HepG2 (cell line): ENCODE data around the gene UPK1A. TPM values are rescaled to one million over a fixed set of nuclear protein-coding genes. Genes with fewer than 3 reads are reported as not detected.

Experiments
- HDAC1 ChIP-seq: sonication (generic); formaldehyde crosslinking; IDR thresholded peaks from 2 replicates; pipeline ENCODE4 v1.5.1; 2020; ENCODE audit warnings: mild to moderate bottlenecking, missing genetic modification reagents
- SAFB2 ChIP-seq: sonication (generic); formaldehyde crosslinking; IDR thresholded peaks from 2 replicates; pipeline ENCODE4 v1.5.1; 2020; ENCODE audit warnings: missing genetic modification reagents, low read depth, mild to moderate bottlenecking, borderline replicate concordance
- ZFX ChIP-seq: sonication (generic); formaldehyde crosslinking; IDR thresholded peaks from 2 replicates; pipeline ENCODE4 v1.4.0; 2020; ENCODE audit warnings: mild to moderate bottlenecking, low read depth, missing genetic modification reagents, moderate library complexity
- ZNF703 ChIP-seq: sonication (generic); formaldehyde crosslinking; IDR thresholded peaks from 2 replicates; pipeline ENCODE4 v1.5.1; 2020; ENCODE audit warnings: missing genetic modification reagents, mild to moderate bottlenecking, moderate library complexity, borderline replicate concordance
- ZNF883 ChIP-seq: sonication (generic); formaldehyde crosslinking; IDR thresholded peaks from 2 replicates; pipeline ENCODE4 v1.5.1; 2020; ENCODE audit warnings: mild to moderate bottlenecking, missing genetic modification reagents; ENCODE audit errors: not compliant biosample characterization
- polyA plus RNA-seq, 8 experiments: library from polyadenylated mRNA; depleted of rRNA in 3 of 8; stranded (reverse) in 7 of 8; unstranded in 1 of 8; fragments of >200 nt; fragmentation: Illumina TruSeq in 4 of 8; extraction: Trizol in 4 of 8; gene quantifications; 2 replicates each; pipeline versions ENCODE4 v1.2.1 to v1.2.3, GENCODE V29; 2011 to 2016; ENCODE audit warnings: low read depth in 4 of 8, missing spikeins in 1 of 8, mixed read lengths in 1 of 8; ENCODE audit not compliant: insufficient read depth in 1 of 8
- total RNA-seq, 5 experiments: library from RNA; depleted of rRNA; stranded (reverse); fragments of >200 nt; fragmentation: Illumina TruSeq; extraction: Trizol; gene quantifications; 2 replicates each; pipeline ENCODE4 v1.2.3, GENCODE V29; 2016; ENCODE audit warnings: low read depth in 1 of 5
- TF ChIP-seq, protein P1 (sequence below): sonication (generic); formaldehyde crosslinking; IDR thresholded peaks from 2 replicates; pipeline ENCODE4 v1.5.1; 2020; ENCODE audit warnings: missing genetic modification reagents, mild to moderate bottlenecking, borderline replicate concordance
- TF ChIP-seq, protein P2 (sequence below): sonication (generic); formaldehyde crosslinking; IDR thresholded peaks from 2 replicates; pipeline ENCODE4 v1.5.1; 2020; ENCODE audit warnings: mild to moderate bottlenecking, missing genetic modification reagents, moderate library complexity
- TF ChIP-seq, protein P3 (sequence below): sonication (generic); formaldehyde crosslinking; IDR thresholded peaks from 2 replicates; pipeline ENCODE4 v1.5.0; 2020; ENCODE audit warnings: missing genetic modification reagents, mild to moderate bottlenecking, borderline replicate concordance
- TF ChIP-seq, protein P4 (sequence below): sonication (generic); formaldehyde crosslinking; IDR thresholded peaks from 2 replicates; pipeline ENCODE4 v1.5.1; 2020; ENCODE audit warnings: missing genetic modification reagents, mild to moderate bottlenecking, borderline replicate concordance
- TF ChIP-seq, protein P5 (sequence below): sonication (generic); formaldehyde crosslinking; IDR thresholded peaks from 2 replicates; pipeline ENCODE4 v1.5.0; 2020; ENCODE audit warnings: mild to moderate bottlenecking, missing genetic modification reagents, borderline replicate concordance
- TF ChIP-seq, protein P6 (sequence below): sonication (generic); formaldehyde crosslinking; IDR thresholded peaks from 2 replicates; pipeline ENCODE4 v1.8.0; 2022; ENCODE audit warnings: low read depth, missing genetic modification reagents
- TF ChIP-seq, protein P7 (sequence below): sonication (generic); formaldehyde crosslinking; IDR thresholded peaks from 2 replicates; pipeline ENCODE4 v1.9.0; 2022; ENCODE audit warnings: missing genetic modification reagents, mild to moderate bottlenecking, borderline replicate concordance

Gene UPK1A
- total and polyA plus RNA-seq, 2 of the 13 experiments (the other 11 are each of a cell fraction or from before 2014, with no cell fraction given) = 2.9 TPM; not detected in 1

DNA sequence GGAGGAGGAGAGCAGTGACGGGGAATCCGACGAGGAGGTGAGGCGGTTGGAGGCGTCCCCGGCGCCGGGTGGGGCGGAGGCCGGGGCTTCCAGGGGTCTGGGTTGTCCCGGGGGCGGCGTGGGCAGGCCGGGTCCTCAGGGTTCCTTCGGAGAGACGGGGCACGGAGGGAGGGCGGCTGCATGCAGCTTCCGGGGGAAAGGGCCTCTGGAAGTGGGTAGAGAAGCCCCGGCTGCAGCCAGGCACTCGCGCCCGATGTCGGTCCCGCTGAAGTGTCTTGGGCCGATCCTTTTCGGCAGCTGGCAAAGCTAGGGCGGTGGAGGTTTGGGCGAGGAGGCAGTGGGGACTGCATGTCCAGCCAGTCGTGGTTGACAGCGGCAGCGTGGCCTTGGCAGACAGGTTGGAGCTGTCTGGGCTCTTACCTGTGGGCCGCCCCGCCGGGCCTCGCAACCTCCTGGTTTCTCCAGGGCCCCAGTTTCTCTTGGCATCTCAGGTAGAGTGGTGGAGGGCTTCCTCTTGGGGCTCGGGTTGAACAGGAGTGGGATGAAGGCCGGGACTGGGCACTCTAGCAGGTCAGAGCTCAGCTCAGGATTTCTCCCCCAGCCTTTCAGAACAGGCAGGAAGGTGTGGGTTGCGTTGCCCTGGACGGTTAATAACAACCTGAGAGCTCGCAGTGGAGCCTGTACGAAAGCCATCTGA lies 52.2 kb downstream of the UPK1A start (continued):
- TF ChIP-seq, protein P1, sequence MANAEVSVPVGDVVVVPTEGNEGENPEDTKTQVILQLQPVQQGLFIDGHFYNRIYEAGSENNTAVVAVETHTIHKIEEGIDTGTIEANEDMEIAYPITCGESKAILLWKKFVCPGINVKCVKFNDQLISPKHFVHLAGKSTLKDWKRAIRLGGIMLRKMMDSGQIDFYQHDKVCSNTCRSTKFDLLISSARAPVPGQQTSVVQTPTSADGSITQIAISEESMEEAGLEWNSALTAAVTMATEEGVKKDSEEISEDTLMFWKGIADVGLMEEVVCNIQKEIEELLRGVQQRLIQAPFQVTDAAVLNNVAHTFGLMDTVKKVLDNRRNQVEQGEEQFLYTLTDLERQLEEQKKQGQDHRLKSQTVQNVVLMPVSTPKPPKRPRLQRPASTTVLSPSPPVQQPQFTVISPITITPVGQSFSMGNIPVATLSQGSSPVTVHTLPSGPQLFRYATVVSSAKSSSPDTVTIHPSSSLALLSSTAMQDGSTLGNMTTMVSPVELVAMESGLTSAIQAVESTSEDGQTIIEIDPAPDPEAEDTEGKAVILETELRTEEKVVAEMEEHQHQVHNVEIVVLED (CRISPR knock-in tag) = 0 out of 2 replicates have a peak, but pooled peaks have one; percentile 8
- TF ChIP-seq ZNF703 (CRISPR knock-in tag) (no peak), ZFX (CRISPR knock-in tag) (peak; percentile 34; the same call in 1 of the 2 replicates), ZNF883 (CRISPR knock-in tag) (no peak), SAFB2 (CRISPR knock-in tag) (no peak), HDAC1 (CRISPR knock-in tag) (peak; percentile 61; the same call in 1 of the 2 replicates)
- TF ChIP-seq, protein P2, sequence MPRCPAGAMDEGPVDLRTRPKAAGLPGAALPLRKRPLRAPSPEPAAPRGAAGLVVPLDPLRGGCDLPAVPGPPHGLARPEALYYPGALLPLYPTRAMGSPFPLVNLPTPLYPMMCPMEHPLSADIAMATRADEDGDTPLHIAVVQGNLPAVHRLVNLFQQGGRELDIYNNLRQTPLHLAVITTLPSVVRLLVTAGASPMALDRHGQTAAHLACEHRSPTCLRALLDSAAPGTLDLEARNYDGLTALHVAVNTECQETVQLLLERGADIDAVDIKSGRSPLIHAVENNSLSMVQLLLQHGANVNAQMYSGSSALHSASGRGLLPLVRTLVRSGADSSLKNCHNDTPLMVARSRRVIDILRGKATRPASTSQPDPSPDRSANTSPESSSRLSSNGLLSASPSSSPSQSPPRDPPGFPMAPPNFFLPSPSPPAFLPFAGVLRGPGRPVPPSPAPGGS (CRISPR knock-in tag) = peak; percentile 49; the same call in 1 of the 2 replicates
- TF ChIP-seq, protein P3, sequence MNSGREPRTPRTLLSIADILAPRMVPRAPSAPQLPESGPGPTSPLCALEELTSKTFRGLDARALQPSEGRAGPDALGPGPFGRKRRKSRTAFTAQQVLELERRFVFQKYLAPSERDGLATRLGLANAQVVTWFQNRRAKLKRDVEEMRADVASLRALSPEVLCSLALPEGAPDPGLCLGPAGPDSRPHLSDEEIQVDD (CRISPR knock-in tag) = no peak
- TF ChIP-seq, protein P4, sequence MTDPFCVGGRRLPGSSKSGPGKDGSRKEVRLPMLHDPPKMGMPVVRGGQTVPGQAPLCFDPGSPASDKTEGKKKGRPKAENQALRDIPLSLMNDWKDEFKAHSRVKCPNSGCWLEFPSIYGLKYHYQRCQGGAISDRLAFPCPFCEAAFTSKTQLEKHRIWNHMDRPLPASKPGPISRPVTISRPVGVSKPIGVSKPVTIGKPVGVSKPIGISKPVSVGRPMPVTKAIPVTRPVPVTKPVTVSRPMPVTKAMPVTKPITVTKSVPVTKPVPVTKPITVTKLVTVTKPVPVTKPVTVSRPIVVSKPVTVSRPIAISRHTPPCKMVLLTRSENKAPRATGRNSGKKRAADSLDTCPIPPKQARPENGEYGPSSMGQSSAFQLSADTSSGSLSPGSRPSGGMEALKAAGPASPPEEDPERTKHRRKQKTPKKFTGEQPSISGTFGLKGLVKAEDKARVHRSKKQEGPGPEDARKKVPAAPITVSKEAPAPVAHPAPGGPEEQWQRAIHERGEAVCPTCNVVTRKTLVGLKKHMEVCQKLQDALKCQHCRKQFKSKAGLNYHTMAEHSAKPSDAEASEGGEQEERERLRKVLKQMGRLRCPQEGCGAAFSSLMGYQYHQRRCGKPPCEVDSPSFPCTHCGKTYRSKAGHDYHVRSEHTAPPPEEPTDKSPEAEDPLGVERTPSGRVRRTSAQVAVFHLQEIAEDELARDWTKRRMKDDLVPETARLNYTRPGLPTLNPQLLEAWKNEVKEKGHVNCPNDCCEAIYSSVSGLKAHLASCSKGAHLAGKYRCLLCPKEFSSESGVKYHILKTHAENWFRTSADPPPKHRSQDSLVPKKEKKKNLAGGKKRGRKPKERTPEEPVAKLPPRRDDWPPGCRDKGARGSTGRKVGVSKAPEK = no peak
- TF ChIP-seq, protein P5, sequence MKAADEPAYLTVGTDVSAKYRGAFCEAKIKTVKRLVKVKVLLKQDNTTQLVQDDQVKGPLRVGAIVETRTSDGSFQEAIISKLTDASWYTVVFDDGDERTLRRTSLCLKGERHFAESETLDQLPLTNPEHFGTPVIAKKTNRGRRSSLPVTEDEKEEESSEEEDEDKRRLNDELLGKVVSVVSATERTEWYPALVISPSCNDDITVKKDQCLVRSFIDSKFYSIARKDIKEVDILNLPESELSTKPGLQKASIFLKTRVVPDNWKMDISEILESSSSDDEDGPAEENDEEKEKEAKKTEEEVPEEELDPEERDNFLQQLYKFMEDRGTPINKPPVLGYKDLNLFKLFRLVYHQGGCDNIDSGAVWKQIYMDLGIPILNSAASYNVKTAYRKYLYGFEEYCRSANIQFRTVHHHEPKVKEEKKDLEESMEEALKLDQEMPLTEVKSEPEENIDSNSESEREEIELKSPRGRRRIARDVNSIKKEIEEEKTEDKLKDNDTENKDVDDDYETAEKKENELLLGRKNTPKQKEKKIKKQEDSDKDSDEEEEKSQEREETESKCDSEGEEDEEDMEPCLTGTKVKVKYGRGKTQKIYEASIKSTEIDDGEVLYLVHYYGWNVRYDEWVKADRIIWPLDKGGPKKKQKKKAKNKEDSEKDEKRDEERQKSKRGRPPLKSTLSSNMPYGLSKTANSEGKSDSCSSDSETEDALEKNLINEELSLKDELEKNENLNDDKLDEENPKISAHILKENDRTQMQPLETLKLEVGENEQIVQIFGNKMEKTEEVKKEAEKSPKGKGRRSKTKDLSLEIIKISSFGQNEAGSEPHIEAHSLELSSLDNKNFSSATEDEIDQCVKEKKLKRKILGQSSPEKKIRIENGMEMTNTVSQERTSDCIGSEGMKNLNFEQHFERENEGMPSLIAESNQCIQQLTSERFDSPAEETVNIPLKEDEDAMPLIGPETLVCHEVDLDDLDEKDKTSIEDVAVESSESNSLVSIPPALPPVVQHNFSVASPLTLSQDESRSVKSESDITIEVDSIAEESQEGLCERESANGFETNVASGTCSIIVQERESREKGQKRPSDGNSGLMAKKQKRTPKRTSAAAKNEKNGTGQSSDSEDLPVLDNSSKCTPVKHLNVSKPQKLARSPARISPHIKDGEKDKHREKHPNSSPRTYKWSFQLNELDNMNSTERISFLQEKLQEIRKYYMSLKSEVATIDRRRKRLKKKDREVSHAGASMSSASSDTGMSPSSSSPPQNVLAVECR (CRISPR knock-in tag) = peak; percentile 68
- TF ChIP-seq, protein P6, sequence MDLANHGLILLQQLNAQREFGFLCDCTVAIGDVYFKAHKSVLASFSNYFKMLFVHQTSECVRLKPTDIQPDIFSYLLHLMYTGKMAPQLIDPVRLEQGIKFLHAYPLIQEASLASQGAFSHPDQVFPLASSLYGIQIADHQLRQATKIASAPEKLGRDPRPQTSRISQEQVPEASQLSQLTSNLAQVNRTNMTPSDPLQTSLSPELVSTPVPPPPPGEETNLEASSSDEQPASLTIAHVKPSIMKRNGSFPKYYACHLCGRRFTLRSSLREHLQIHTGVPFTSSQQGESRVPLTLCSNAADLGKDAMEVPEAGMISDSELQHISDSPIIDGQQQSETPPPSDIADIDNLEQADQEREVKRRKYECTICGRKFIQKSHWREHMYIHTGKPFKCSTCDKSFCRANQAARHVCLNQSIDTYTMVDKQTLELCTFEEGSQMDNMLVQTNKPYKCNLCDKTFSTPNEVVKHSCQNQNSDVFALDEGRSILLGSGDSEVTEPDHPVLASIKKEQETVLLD (CRISPR knock-in tag) = no peak
- TF ChIP-seq, protein P7, sequence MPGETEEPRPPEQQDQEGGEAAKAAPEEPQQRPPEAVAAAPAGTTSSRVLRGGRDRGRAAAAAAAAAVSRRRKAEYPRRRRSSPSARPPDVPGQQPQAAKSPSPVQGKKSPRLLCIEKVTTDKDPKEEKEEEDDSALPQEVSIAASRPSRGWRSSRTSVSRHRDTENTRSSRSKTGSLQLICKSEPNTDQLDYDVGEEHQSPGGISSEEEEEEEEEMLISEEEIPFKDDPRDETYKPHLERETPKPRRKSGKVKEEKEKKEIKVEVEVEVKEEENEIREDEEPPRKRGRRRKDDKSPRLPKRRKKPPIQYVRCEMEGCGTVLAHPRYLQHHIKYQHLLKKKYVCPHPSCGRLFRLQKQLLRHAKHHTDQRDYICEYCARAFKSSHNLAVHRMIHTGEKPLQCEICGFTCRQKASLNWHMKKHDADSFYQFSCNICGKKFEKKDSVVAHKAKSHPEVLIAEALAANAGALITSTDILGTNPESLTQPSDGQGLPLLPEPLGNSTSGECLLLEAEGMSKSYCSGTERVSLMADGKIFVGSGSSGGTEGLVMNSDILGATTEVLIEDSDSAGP (CRISPR knock-in tag) = peak; percentile 14; the same call in 1 of the 2 replicates
